HEK293 (cell line): Measurements from ENCODE around the gene GJC3.

ENCODE experiments used
- CTCF ChIA-PET: fragments of 350-600 bp; formaldehyde crosslinking; extraction: SDS; loops from one replicate; lab custom pipeline; 2021; ENCODE audit warnings: antibody characterized with exemption; lab: Yijun Ruan, JAX
- POLR2A ChIA-PET: fragments of 300-600 bp; formaldehyde crosslinking; extraction: SDS; loops from one replicate; lab custom pipeline; 2020; ENCODE audit warnings: antibody characterized with exemption, inconsistent platforms; lab: Yijun Ruan, JAX
- H3K27ac ChIP-seq: fragments of 200-500 bp; sonication (Bioruptor generic); 2 replicates; pipeline ENCODE4 v1.5.1; 2014; ENCODE audit warnings: low read depth, low read length, control low read depth, inconsistent platforms; ENCODE audit errors: extremely low read depth
- H3K36me3 ChIP-seq, 2 experiments: fragments of 200-500 bp in 1 of 2; sonication (Bioruptor generic) in 1 of 2; 1 replicate in 1 of 2; 2 replicates in 1 of 2; pipeline ENCODE4 v1.5.1; 2014 to 2017; ENCODE audit warnings: inconsistent platforms in 2 of 2, low read length in 2 of 2; ENCODE audit not compliant: control insufficient read depth in 2 of 2, insufficient read depth in 1 of 2
- H3K4me1 ChIP-seq: fragments of 200-500 bp; sonication (Bioruptor generic); 2 replicates; pipeline ENCODE4 v1.5.1; 2014; ENCODE audit warnings: mild to moderate bottlenecking, low read length, inconsistent platforms; ENCODE audit not compliant: control insufficient read depth, insufficient read depth
- H3K4me3 ChIP-seq: 2 replicates; pipeline ENCODE4 v1.5.1; 2011; ENCODE audit warnings: low read depth, mild to moderate bottlenecking, control low read depth, low read length, moderate library complexity
- H3K9me3 ChIP-seq: fragments of 200-500 bp; sonication (Bioruptor generic); 2 replicates; pipeline ENCODE4 v1.5.1; 2014; ENCODE audit warnings: low read depth, low read length, inconsistent platforms; ENCODE audit not compliant: control insufficient read depth, insufficient read depth
- BCL11B ChIP-seq: fragments of 450-650 bp; formaldehyde crosslinking; IDR thresholded peaks from 2 replicates; pipeline ENCODE4 v1.5.1; 2016; ENCODE audit warnings: low read depth, missing biosample characterization, missing genetic modification characterization
- BCL6B ChIP-seq: fragments of 450-650 bp; formaldehyde crosslinking; IDR thresholded peaks from 2 replicates; pipeline ENCODE4 v1.5.1; 2017; ENCODE audit warnings: missing biosample characterization, missing genetic modification characterization
- GFI1B ChIP-seq: fragments of 450-650 bp; formaldehyde crosslinking; IDR thresholded peaks from 2 replicates; pipeline ENCODE4 v1.5.1; 2016; ENCODE audit warnings: missing biosample characterization, missing genetic modification characterization
- HOXC10 ChIP-seq: sonication (generic); formaldehyde crosslinking; IDR thresholded peaks from 2 replicates; pipeline ENCODE4 v1.8.1; 2023; ENCODE audit warnings: mild to moderate bottlenecking, missing genetic modification reagents
- SETDB1 ChIP-seq: IDR thresholded peaks from one replicate; pipeline ENCODE4 v1.6.1; 2017; ENCODE audit warnings: mild to moderate bottlenecking, low read length, moderate library complexity, mixed read lengths; ENCODE audit not compliant: insufficient read length
- TSHZ1 ChIP-seq: fragments of 450-650 bp; formaldehyde crosslinking; IDR thresholded peaks from 2 replicates; pipeline ENCODE4 v1.5.1; 2016; ENCODE audit warnings: missing biosample characterization, missing genetic modification characterization, borderline replicate concordance
- ZBTB6 ChIP-seq: fragments of 450-650 bp; formaldehyde crosslinking; IDR thresholded peaks from 2 replicates; pipeline ENCODE4 v1.5.1; 2017; ENCODE audit warnings: missing biosample characterization, missing genetic modification characterization
- ZIC2 ChIP-seq: fragments of 450-650 bp; formaldehyde crosslinking; IDR thresholded peaks from 2 replicates; pipeline ENCODE4 v1.5.1; 2016; ENCODE audit warnings: missing biosample characterization, missing genetic modification characterization
- ZNF121 ChIP-seq: fragments of 450-650 bp; formaldehyde crosslinking; IDR thresholded peaks from 2 replicates; pipeline ENCODE4 v1.5.1; 2016; ENCODE audit warnings: missing biosample characterization, missing genetic modification characterization
- ZNF140 ChIP-seq: fragments of 450-650 bp; formaldehyde crosslinking; IDR thresholded peaks from 2 replicates; pipeline ENCODE4 v1.5.1; 2016; ENCODE audit warnings: missing biosample characterization, missing genetic modification characterization
- ZNF146 ChIP-seq: fragments of 450-650 bp; formaldehyde crosslinking; IDR thresholded peaks from 2 replicates; pipeline ENCODE4 v1.5.1; 2016; ENCODE audit warnings: missing biosample characterization, missing genetic modification characterization
- ZNF16 ChIP-seq: fragments of 450-650 bp; formaldehyde crosslinking; IDR thresholded peaks from 2 replicates; pipeline ENCODE4 v1.5.1; 2016; ENCODE audit warnings: low read depth, missing biosample characterization, missing genetic modification characterization
- ZNF2 ChIP-seq: fragments of 450-650 bp; formaldehyde crosslinking; IDR thresholded peaks from 2 replicates; pipeline ENCODE4 v1.5.1; 2016; ENCODE audit warnings: missing biosample characterization, missing genetic modification characterization
- ZNF23 ChIP-seq: fragments of 450-650 bp; formaldehyde crosslinking; IDR thresholded peaks from 2 replicates; pipeline ENCODE4 v1.5.1; 2016; ENCODE audit warnings: missing biosample characterization, missing genetic modification characterization, borderline replicate concordance
- ZNF239 ChIP-seq: fragments of 450-650 bp; formaldehyde crosslinking; IDR thresholded peaks from 2 replicates; pipeline ENCODE4 v1.5.1; 2016; ENCODE audit warnings: missing biosample characterization, missing genetic modification characterization
- ZNF292 ChIP-seq: fragments of 450-650 bp; formaldehyde crosslinking; IDR thresholded peaks from 2 replicates; pipeline ENCODE4 v1.5.1; 2016; ENCODE audit warnings: low read depth, missing biosample characterization, missing genetic modification characterization, borderline replicate concordance
- ZNF350 ChIP-seq: fragments of 450-650 bp; formaldehyde crosslinking; IDR thresholded peaks from 2 replicates; pipeline ENCODE4 v1.5.0; 2017; ENCODE audit warnings: missing biosample characterization, mild to moderate bottlenecking, missing genetic modification characterization
- ZNF549 ChIP-seq: fragments of 450-650 bp; IDR thresholded peaks from 2 replicates; pipeline ENCODE4 v1.5.1; 2018; ENCODE audit warnings: missing biosample characterization, missing genetic modification characterization, mild to moderate bottlenecking, inconsistent platforms, moderate library complexity
- ZNF560 ChIP-seq: fragments of 450-650 bp; formaldehyde crosslinking; IDR thresholded peaks from 2 replicates; pipeline ENCODE4 v1.5.1; 2017; ENCODE audit warnings: missing biosample characterization, missing genetic modification characterization, borderline replicate concordance
- ZNF624 ChIP-seq: fragments of 450-650 bp; formaldehyde crosslinking; IDR thresholded peaks from 2 replicates; pipeline ENCODE4 v1.5.1; 2017; ENCODE audit warnings: missing biosample characterization, missing genetic modification characterization
- ZNF664 ChIP-seq: fragments of 450-650 bp; formaldehyde crosslinking; IDR thresholded peaks from 2 replicates; pipeline ENCODE4 v1.5.1; 2016; ENCODE audit warnings: missing biosample characterization, missing genetic modification characterization
- TF ChIP-seq, protein P1 (sequence below): fragments of 450-650 bp; formaldehyde crosslinking; IDR thresholded peaks from 2 replicates; pipeline ENCODE4 v1.5.1; 2016; ENCODE audit warnings: missing biosample characterization, missing genetic modification characterization
- TF ChIP-seq, protein P2 (sequence below): fragments of 450-650 bp; formaldehyde crosslinking; IDR thresholded peaks from 2 replicates; pipeline ENCODE4 v1.5.1; 2016; ENCODE audit warnings: missing biosample characterization, missing genetic modification characterization
- TF ChIP-seq, protein P3 (sequence below): fragments of 450-650 bp; formaldehyde crosslinking; IDR thresholded peaks from 2 replicates; pipeline ENCODE4 v1.5.1; 2017; ENCODE audit warnings: missing biosample characterization, missing genetic modification characterization

The GJC3 gene

DNA sequence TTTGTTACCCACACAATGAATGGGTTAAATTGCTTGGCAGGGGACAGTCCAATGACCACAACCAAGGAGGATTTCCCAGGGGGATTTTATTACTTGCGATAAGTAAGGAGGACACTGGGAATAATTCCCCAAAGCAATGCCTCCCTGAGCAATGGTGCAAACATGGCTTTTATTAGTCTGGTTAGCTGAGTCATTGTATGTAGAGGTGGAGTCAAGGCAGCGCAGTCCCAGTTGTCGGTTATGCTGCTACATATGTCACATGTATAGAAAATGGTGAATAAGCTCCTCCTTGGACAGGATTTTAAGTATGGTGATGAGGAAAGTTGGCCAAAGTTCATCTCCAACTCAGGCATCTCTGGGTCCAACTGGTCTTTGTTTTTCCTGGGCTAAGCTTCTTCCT lies 6.2 kb downstream of the GJC3 start:
- ChIA-PET POLR2A (no interaction called here), CTCF (interaction anchor here (0.6 kb wide), 1 partner anchor 1606 kb away, joined by 4 read pairs; no protein-coding TSS in a partner anchor)
- peaks cover 0 to 3% of the 10 kb centered on the region in 2 experiments; a peak in 1 of 3 replicates for H3K36me3 ChIP-seq
- H3K9me3 ChIP-seq: no peaks in the 10 kb centered on the region
- H3K27ac ChIP-seq: no peak overlapping the region
- no peak overlapping the region for H3K4me3 ChIP-seq
- TF ChIP-seq ZIC2 (tag by site-specific recombination) (no peak), ZNF23 (tag by site-specific recombination) (no peak), ZBTB6 (tag by site-specific recombination) (no peak), ZNF146 (no peak), ZNF560 (tag by site-specific recombination) (no peak), ZNF2 (no peak), ZNF239 (tag by site-specific recombination) (no peak), ZNF121 (tag by site-specific recombination) (no peak), ZNF350 (tag by site-specific recombination) (no peak), ZNF292 (no peak), HOXC10 (CRISPR knock-in tag) (no peak), ZNF664 (tag by site-specific recombination) (no peak), BCL11B (no peak), BCL6B (no peak), ZNF140 (no peak), ZNF624 (tag by site-specific recombination) (no peak), GFI1B (tag by site-specific recombination) (no peak)
- TF ChIP-seq, protein P1, sequence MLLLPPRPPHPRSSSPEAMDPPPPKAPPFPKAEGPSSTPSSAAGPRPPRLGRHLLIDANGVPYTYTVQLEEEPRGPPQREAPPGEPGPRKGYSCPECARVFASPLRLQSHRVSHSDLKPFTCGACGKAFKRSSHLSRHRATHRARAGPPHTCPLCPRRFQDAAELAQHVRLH (tag by site-specific recombination): no peak
- TF ChIP-seq, protein P2, sequence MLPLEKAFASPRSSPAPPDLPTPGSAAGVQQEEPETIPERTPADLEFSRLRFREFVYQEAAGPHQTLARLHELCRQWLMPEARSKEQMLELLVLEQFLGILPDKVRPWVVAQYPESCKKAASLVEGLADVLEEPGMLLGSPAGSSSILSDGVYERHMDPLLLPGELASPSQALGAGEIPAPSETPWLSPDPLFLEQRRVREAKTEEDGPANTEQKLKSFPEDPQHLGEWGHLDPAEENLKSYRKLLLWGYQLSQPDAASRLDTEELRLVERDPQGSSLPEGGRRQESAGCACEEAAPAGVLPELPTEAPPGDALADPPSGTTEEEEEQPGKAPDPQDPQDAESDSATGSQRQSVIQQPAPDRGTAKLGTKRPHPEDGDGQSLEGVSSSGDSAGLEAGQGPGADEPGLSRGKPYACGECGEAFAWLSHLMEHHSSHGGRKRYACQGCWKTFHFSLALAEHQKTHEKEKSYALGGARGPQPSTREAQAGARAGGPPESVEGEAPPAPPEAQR (tag by site-specific recombination): no peak
- TF ChIP-seq, protein P3, sequence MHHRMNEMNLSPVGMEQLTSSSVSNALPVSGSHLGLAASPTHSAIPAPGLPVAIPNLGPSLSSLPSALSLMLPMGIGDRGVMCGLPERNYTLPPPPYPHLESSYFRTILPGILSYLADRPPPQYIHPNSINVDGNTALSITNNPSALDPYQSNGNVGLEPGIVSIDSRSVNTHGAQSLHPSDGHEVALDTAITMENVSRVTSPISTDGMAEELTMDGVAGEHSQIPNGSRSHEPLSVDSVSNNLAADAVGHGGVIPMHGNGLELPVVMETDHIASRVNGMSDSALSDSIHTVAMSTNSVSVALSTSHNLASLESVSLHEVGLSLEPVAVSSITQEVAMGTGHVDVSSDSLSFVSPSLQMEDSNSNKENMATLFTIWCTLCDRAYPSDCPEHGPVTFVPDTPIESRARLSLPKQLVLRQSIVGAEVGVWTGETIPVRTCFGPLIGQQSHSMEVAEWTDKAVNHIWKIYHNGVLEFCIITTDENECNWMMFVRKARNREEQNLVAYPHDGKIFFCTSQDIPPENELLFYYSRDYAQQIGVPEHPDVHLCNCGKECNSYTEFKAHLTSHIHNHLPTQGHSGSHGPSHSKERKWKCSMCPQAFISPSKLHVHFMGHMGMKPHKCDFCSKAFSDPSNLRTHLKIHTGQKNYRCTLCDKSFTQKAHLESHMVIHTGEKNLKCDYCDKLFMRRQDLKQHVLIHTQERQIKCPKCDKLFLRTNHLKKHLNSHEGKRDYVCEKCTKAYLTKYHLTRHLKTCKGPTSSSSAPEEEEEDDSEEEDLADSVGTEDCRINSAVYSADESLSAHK: no peak
- no peaks in the 10 kb centered on the region for H3K4me1 ChIP-seq

DNA sequence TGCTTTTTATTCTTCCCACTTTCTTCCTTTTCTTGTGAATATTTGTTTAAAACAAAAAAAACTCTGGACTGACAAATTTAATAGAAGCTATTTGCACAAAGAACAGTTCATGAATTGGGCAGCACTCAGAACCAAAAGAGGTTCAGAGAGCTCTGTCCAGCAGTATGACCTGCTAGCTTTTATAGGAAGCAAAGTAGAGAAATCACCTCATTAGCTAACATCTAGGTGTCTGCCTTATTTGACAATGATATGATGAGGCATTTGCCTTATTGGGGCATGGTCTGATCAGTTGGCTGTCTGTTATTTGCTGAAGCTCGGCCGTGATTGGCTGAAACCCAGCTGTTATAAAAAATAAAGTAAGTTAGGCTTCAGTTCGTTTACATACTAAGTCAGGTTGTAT lies 9.3 kb downstream of the GJC3 start:
- 0 out of 2 replicates have a peak, but pooled peaks cover 2% of the 10 kb centered on the region for H3K4me1 ChIP-seq
- H3K4me3 ChIP-seq: peak overlapping the region; percentile 79; the same call in 1 of the 2 replicates
- H3K27ac ChIP-seq: 0 out of 2 replicates have a peak overlapping the region, but pooled peaks have one; percentile 79
- no peaks in the 10 kb centered on the region for H3K9me3 ChIP-seq
- H3K36me3 ChIP-seq: peaks cover 5 to 17% of the 10 kb centered on the region in 2 experiments
- ChIA-PET CTCF (interaction anchor here (0.6 to 2.3 kb wide), 5 partner anchors 8 to 132 kb away, joined by 3 to 6 read pairs (median 3); no protein-coding TSS in a partner anchor), POLR2A (interaction anchor here (0.5 to 2.9 kb wide), 8 partner anchors 9 to 420 kb away, joined by 3 to 12 read pairs (median 4); partner anchors contain the start of genes AP4M1, GJC3, MCM7 and ZKSCAN1)
- TF ChIP-seq TSHZ1 (tag by site-specific recombination) (no peak), ZNF16 (tag by site-specific recombination) (no peak), ZBTB6 (tag by site-specific recombination) (no peak), ZNF549 (peak; percentile 100), SETDB1 (peak; percentile 2)
